Measurements from ENCODE around the gene TC2N. TPM values are rescaled to one million over a fixed set of nuclear protein-coding genes. Genes with fewer than 3 reads are reported as not detected.

Gene TC2N
- total and polyA plus RNA-seq, 4 donors = 0.62 to 6.4 (median 1.6) TPM

DNA sequence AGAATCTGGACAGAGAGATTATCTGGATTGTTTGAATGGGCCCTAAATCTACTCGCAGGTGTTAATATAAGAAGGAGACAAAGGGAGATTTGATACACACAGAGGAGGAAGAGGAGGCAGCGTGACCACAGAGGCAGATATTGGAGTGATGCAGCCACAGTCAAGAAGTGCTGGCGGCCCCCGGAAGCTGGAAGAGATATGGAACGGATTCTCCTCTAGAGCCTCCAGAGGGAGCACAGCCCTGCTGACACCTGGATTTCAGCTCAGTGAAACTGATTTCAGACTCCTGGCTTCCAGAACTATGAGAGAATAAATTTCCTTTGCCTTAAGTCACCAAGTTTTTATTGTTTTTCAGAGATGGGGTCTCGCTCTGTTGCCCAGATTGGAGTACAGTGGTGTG lies 9.2 kb upstream of the TC2N start:
- peaks cover 2 to 23% (median 14%) of the 10 kb centered on the region in 4 donors for H3K4me1 ChIP-seq (ENCODE audit: control insufficient read depth in 4 of 4, insufficient read depth in 4 of 4, low read length in 3 of 4)
- TF ChIP-seq YY1 (IDR thresholded peaks at IDR 0.05) = no peak
- TF ChIP-seq TAF1 (conservative IDR thresholded peaks at IDR 0.05) = no peak
- TF ChIP-seq, protein P1, sequence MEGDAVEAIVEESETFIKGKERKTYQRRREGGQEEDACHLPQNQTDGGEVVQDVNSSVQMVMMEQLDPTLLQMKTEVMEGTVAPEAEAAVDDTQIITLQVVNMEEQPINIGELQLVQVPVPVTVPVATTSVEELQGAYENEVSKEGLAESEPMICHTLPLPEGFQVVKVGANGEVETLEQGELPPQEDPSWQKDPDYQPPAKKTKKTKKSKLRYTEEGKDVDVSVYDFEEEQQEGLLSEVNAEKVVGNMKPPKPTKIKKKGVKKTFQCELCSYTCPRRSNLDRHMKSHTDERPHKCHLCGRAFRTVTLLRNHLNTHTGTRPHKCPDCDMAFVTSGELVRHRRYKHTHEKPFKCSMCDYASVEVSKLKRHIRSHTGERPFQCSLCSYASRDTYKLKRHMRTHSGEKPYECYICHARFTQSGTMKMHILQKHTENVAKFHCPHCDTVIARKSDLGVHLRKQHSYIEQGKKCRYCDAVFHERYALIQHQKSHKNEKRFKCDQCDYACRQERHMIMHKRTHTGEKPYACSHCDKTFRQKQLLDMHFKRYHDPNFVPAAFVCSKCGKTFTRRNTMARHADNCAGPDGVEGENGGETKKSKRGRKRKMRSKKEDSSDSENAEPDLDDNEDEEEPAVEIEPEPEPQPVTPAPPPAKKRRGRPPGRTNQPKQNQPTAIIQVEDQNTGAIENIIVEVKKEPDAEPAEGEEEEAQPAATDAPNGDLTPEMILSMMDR (IDR thresholded peaks at IDR 0.05; ENCODE audit: low read depth, low read length, missing input control) = no peak
- TF ChIP-seq, protein P2, sequence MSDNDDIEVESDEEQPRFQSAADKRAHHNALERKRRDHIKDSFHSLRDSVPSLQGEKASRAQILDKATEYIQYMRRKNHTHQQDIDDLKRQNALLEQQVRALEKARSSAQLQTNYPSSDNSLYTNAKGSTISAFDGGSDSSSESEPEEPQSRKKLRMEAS (IDR thresholded peaks at IDR 0.05) = no peak
- TF ChIP-seq JUND (IDR thresholded peaks at IDR 0.05) = no peak
- peaks cover 0 to 2% (median 0%) of the 10 kb centered on the region in 4 donors for H3K36me3 ChIP-seq (ENCODE audit: control insufficient read depth in 4 of 4, insufficient read depth in 3 of 4, low read depth in 1 of 4, low read length in 3 of 4)
- no peaks in the 10 kb centered on the region for H3K27me3 ChIP-seq (ENCODE audit: control insufficient read depth in 4 of 4, insufficient read depth in 4 of 4, low read length in 3 of 4)
- H3K9me3 ChIP-seq (ENCODE audit: control insufficient read depth in 4 of 4, low read length in 3 of 4) = no peaks in the 10 kb centered on the region
- H3K4me3 ChIP-seq (ENCODE audit: low read depth in 1 of 3, low read length in 3 of 3) = no peak overlapping the region
- DNase-seq (ENCODE audit: low spot score) = no peak
- WGBS = 96% methylated on average over 6 of the region's 6 CpGs
- H3K9ac ChIP-seq (ENCODE audit: low read depth in 1 of 2, low read length in 2 of 2) = no peak overlapping the region
- H3K27ac ChIP-seq (ENCODE audit: low read depth in 1 of 2, low read length in 2 of 2) = no peak overlapping the region

DNA sequence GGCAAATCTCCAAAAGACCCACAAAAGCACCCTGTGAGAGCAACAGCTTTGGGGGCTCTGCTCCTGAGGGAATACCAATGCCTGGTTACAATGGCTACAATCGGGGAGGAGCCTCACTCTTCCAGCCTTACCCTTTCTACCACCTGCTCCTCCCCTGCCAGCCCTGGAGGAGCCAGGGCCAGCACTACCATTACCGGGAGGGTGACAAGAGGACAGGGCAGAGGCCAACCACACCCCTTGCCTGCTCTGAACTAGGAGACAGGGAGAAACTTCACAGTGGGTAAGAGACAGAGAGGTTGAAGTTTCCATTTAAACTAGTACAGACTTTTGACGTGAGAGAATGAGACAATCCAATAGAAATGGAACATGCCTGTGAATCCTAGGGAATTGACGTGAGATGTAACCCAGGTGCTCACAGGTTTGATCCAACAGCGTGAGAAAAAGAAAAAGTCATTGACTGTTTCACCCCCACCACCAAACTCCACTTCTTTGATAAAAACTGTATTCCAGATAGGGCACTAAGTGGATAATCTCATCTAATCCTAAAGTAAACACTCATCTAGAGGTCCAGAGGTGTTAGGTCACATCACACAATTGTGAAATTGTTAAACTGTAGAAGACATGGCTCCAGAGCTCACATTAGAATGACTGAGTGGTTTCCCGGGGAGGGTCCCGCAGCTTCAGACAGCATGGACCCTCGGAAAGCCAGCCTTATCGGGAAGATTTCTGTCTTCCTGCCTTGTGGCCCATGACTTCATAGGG lies 8.4 kb upstream of the TC2N start:
- Histone ChIP-seq H3K4me3 (ENCODE audit: low read depth in 1 of 3, low read length in 3 of 3) (no peak overlapping the region), H3K9ac (ENCODE audit: low read depth in 1 of 2, low read length in 2 of 2) (no peak overlapping the region)

More for the DNA sequence above, 8.4 kb upstream of the TC2N start:
- Histone ChIP-seq H3K9me3 (ENCODE audit: control insufficient read depth in 4 of 4, low read length in 3 of 4) (no peaks in the 10 kb centered on the region), H3K36me3 (ENCODE audit: control insufficient read depth in 4 of 4, insufficient read depth in 3 of 4, low read depth in 1 of 4, low read length in 3 of 4) (peaks cover 0 to 2% (median 0%) of the 10 kb centered on the region in 4 donors), H3K27ac (ENCODE audit: low read depth in 1 of 2, low read length in 2 of 2) (peak overlapping the region in 1 of 2 donors; percentile 6), H3K4me1 (ENCODE audit: control insufficient read depth in 4 of 4, insufficient read depth in 4 of 4, low read length in 3 of 4) (peaks cover 2 to 23% (median 14%) of the 10 kb centered on the region in 4 donors), H3K27me3 (ENCODE audit: control insufficient read depth in 4 of 4, insufficient read depth in 4 of 4, low read length in 3 of 4) (no peaks in the 10 kb centered on the region)
- WGBS = 66% methylated on average over 9 of the region's 9 CpGs
- no peak for DNase-seq (ENCODE audit: low spot score)
- TF ChIP-seq RXRA (IDR thresholded peaks at IDR 0.05) = peak; percentile 22 to 24
- TF ChIP-seq, protein P2 (IDR thresholded peaks at IDR 0.05) = no peak
- TF ChIP-seq GABPA (IDR thresholded peaks at IDR 0.05 in 1 of 2, conservative IDR thresholded peaks at IDR 0.05 in 1 of 2) = no peak
- TF ChIP-seq FOXA2 (IDR thresholded peaks at IDR 0.05) = peak; percentile 35
- peak; percentile 3 to 10 for TF ChIP-seq HNF4A (conservative IDR thresholded peaks at IDR 0.05)
- TF ChIP-seq, protein P3, sequence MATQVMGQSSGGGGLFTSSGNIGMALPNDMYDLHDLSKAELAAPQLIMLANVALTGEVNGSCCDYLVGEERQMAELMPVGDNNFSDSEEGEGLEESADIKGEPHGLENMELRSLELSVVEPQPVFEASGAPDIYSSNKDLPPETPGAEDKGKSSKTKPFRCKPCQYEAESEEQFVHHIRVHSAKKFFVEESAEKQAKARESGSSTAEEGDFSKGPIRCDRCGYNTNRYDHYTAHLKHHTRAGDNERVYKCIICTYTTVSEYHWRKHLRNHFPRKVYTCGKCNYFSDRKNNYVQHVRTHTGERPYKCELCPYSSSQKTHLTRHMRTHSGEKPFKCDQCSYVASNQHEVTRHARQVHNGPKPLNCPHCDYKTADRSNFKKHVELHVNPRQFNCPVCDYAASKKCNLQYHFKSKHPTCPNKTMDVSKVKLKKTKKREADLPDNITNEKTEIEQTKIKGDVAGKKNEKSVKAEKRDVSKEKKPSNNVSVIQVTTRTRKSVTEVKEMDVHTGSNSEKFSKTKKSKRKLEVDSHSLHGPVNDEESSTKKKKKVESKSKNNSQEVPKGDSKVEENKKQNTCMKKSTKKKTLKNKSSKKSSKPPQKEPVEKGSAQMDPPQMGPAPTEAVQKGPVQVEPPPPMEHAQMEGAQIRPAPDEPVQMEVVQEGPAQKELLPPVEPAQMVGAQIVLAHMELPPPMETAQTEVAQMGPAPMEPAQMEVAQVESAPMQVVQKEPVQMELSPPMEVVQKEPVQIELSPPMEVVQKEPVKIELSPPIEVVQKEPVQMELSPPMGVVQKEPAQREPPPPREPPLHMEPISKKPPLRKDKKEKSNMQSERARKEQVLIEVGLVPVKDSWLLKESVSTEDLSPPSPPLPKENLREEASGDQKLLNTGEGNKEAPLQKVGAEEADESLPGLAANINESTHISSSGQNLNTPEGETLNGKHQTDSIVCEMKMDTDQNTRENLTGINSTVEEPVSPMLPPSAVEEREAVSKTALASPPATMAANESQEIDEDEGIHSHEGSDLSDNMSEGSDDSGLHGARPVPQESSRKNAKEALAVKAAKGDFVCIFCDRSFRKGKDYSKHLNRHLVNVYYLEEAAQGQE (IDR thresholded peaks at IDR 0.05) = no peak
